Stimulated activated CD4-positive, alpha-beta T cell treated with anti-CD3 and anti-CD28 coated beads, Interleukin-15, amount 100 ng/mL, for 24 hours (primary cell): ENCODE data around the gene DFFA.
"Not testable (repeated sequence)": the region's sequence is repeated elsewhere in the genome, so short reads cannot be mapped to it uniquely, and the experiment has no call there.

ENCODE experiments used
- DNase-seq: peaks from one replicate; pipeline ENCODE4 v3.0.0-alpha.2; 2020

DFFA gene

GRCh38 chr1:10457462-10457861 is 14.9 kb downstream of the DFFA start:
- DNase-seq = not testable (repeated sequence)

- no peak for DNase-seq
Measured at GRCh38 chr1:10456661-10457060, 15.7 kb downstream of the DFFA start.

GRCh38 chr1:10456048-10456447 is 16.3 kb downstream of the DFFA start:
- DNase-seq = no peak

GRCh38 chr1:10451287-10451686 is 21.0 kb downstream of the DFFA start:
- no peak for DNase-seq

GRCh38 chr1:10450836-10451235 is 21.5 kb downstream of the DFFA start:
- DNase-seq = no peak

GRCh38 chr1:10450156-10450814 is 22.0 kb downstream of the DFFA start:
- no peak for DNase-seq

GRCh38 chr1:10449751-10450150 is 22.6 kb downstream of the DFFA start, which contains the start of gene CORT:
Gene CORT (plus strand): TSS chr1:10450031. CDS start chr1:10450224, 193 bp downstream.
- no peak for DNase-seq

GRCh38 chr1:10446790-10447422 is 25.4 kb downstream of the DFFA start:
- no peak for DNase-seq

GRCh38 chr1:10444795-10445397 is 27.4 kb downstream of the DFFA start:
- no peak for DNase-seq

- DNase-seq = no peak
Measured at GRCh38 chr1:10444248-10444647, 28.1 kb downstream of the DFFA start.

- DNase-seq = no peak
Measured at GRCh38 chr1:10440794-10441193, 31.5 kb downstream of the DFFA start.

- DNase-seq = no peak
Measured at GRCh38 chr1:10440305-10440704, 32.0 kb downstream of the DFFA start.

GRCh38 chr1:10438677-10439163 is 33.6 kb downstream of the DFFA start:
- DNase-seq = no peak

GRCh38 chr1:10437052-10437451 is 35.3 kb downstream of the DFFA start:
- no peak for DNase-seq

GRCh38 chr1:10434590-10434989 is 37.7 kb downstream of the DFFA start:
- DNase-seq = no peak

GRCh38 chr1:10433790-10434189 is 38.5 kb downstream of the DFFA start:
- no peak for DNase-seq

- no peak for DNase-seq
Measured at GRCh38 chr1:10432910-10433700, 39.2 kb downstream of the DFFA start.

GRCh38 chr1:10431070-10431730 is 41.1 kb downstream of the DFFA start:
- peak; percentile 32 for DNase-seq

- peak; percentile 96 for DNase-seq
Measured at GRCh38 chr1:10430216-10431069, 41.9 kb downstream of the DFFA start, which contains the start of gene CENPS. Gene CENPS (plus strand): TSS chr1:10430433. CDS start chr1:10430518, 85 bp downstream.

- peak; percentile 28 for DNase-seq
Measured at GRCh38 chr1:10429868-10430215, 42.5 kb downstream of the DFFA start.

GRCh38 chr1:10428984-10429383 is 43.3 kb downstream of the DFFA start:
- DNase-seq = no peak

- DNase-seq = not testable (repeated sequence)
Measured at GRCh38 chr1:10426535-10426848, 45.8 kb downstream of the DFFA start.
